B cell (primary cell): Measurements from ENCODE around the gene BRF1. TPM values are rescaled to one million over a fixed set of nuclear protein-coding genes. Genes with fewer than 3 reads are reported as not detected.

Experiments used
- ATAC-seq: fragments of 200-7000 bp; cut with Tn5 transposase; one replicate; pipeline ENCODE4 v1.10.0; 2021; ENCODE audit warnings: low read depth, mild to moderate bottlenecking, moderate number of reproducible peaks, moderate library complexity
- CTCF ChIA-PET: fragments of 350-600 bp; sonication (Branson Sonifier 250); formaldehyde crosslinking; loops from one replicate; lab custom pipeline; 2021; ENCODE audit warnings: antibody characterized with exemption, inconsistent platforms; lab: Charles Lee
- POLR2A ChIA-PET: fragments of 350-600 bp; sonication (Branson Sonifier 250); formaldehyde crosslinking; loops from one replicate; lab custom pipeline; 2021; ENCODE audit warnings: antibody characterized with exemption; lab: Charles Lee
- DNase-seq: peaks from one replicate; pipeline ENCODE4 v3.0.0; 2013
- H2AFZ ChIP-seq: 2 replicates; pipeline ENCODE4 v1.6.1; 2012; ENCODE audit warnings: mild to moderate bottlenecking, low read depth, low read length; ENCODE audit not compliant: insufficient read depth, poor library complexity, severe bottlenecking
- H3K27ac ChIP-seq, 2 donors: 1 replicate in 1 of 2; 2 replicates in 1 of 2; pipeline ENCODE4 v1.5.1; 2012 to 2013; ENCODE audit warnings: low read length in 2 of 2, mild to moderate bottlenecking in 2 of 2, moderate library complexity in 1 of 2
- H3K27me3 ChIP-seq, 4 experiments: fragments of 200-600 bp in 1 of 4; sonication (generic) in 1 of 4; replicated peaks in 1 of 4; 1 replicate in 2 of 4; 2 replicates in 2 of 4; pipeline versions ENCODE4 v1.6.1 to v1.7.0; 2013 to 2016; ENCODE audit warnings: low read length in 3 of 4, mild to moderate bottlenecking in 2 of 4, mixed read lengths in 1 of 4, moderate library complexity in 1 of 4; ENCODE audit not compliant: insufficient read depth in 4 of 4, control insufficient read depth in 3 of 4; ENCODE audit errors: control extremely low read depth in 1 of 4
- H3K36me3 ChIP-seq, 2 experiments: replicated peaks in 1 of 2; 1 replicate in 1 of 2; 2 replicates in 1 of 2; pipeline versions ENCODE4 v1.6.1 to v1.7.1; 2013; ENCODE audit warnings: low read length in 1 of 2; ENCODE audit not compliant: insufficient read depth in 2 of 2, control insufficient read depth in 1 of 2; ENCODE audit errors: control extremely low read depth in 1 of 2, extremely low read depth in 1 of 2
- H3K4me1 ChIP-seq, 2 donors: fragments of 200-600 bp in 1 of 2; sonication (generic) in 1 of 2; 1 replicate in 1 of 2; 2 replicates in 1 of 2; pipeline versions ENCODE4 v1.5.1 to v1.6.1; 2013 to 2017; ENCODE audit warnings: low read length in 2 of 2; ENCODE audit not compliant: control insufficient read depth in 2 of 2, insufficient read depth in 2 of 2
- H3K4me2 ChIP-seq: replicated peaks from 2 replicates; pipeline ENCODE3; 2012; ENCODE audit warnings: mild to moderate bottlenecking, low read depth, low read length; ENCODE audit not compliant: poor library complexity, severe bottlenecking
- H3K4me3 ChIP-seq, 5 experiments: fragments of 200-600 bp in 1 of 5; sonication (generic) in 1 of 5; 1 replicate in 3 of 5; 2 replicates in 2 of 5; pipeline versions ENCODE4 v1.5.1 to v1.7.0; 2011 to 2016; ENCODE audit warnings: low read length in 4 of 5, mild to moderate bottlenecking in 4 of 5, low read depth in 2 of 5, control low read depth in 1 of 5, moderate library complexity in 1 of 5; ENCODE audit not compliant: insufficient read depth in 1 of 5; ENCODE audit errors: control extremely low read depth in 1 of 5, extremely low read depth in 1 of 5
- H3K79me2 ChIP-seq: fragments of 200-600 bp; sonication (generic); one replicate; pipeline ENCODE4 v1.6.0; 2016; ENCODE audit warnings: low read length; ENCODE audit not compliant: control insufficient read depth, insufficient read depth
- H3K9ac ChIP-seq: fragments of 200-600 bp; sonication (generic); 2 replicates; pipeline ENCODE4 v1.6.1; 2017; ENCODE audit warnings: mild to moderate bottlenecking, low read length, moderate library complexity
- H3K9me3 ChIP-seq, 3 donors: one replicate each; pipeline versions ENCODE4 v1.6.1 to v1.7.1; 2013; ENCODE audit warnings: low read length in 2 of 3; ENCODE audit not compliant: control insufficient read depth in 2 of 3, insufficient read depth in 1 of 3; ENCODE audit errors: control extremely low read depth in 1 of 3
- H4K20me1 ChIP-seq: 2 replicates; pipeline ENCODE4 v1.6.0; 2012; ENCODE audit warnings: mild to moderate bottlenecking, low read length; ENCODE audit not compliant: insufficient read depth, control insufficient read depth, poor library complexity, severe bottlenecking
- H3K27ac Mint-ChIP-seq: one replicate; pipeline ENCODE4 v1.8.0; 2021; ENCODE audit warnings: mixed read lengths
- H3K27me3 Mint-ChIP-seq: one replicate; pipeline ENCODE4 v1.8.0; 2021; ENCODE audit warnings: mixed read lengths
- H3K4me1 Mint-ChIP-seq: one replicate; pipeline ENCODE4 v1.8.0; 2021; ENCODE audit warnings: mixed read lengths
- H3K4me3 Mint-ChIP-seq: one replicate; pipeline ENCODE4 v1.8.0; 2021; ENCODE audit warnings: mixed read lengths
- H3K9me3 Mint-ChIP-seq: one replicate; pipeline ENCODE4 v1.8.0; 2022; ENCODE audit warnings: mixed read lengths; ENCODE audit not compliant: insufficient read depth
- EZH2 ChIP-seq: IDR thresholded peaks from 2 replicates; pipeline ENCODE4 v1.6.1; 2012; ENCODE audit warnings: borderline replicate concordance, low read depth, mild to moderate bottlenecking, moderate library complexity, low read length; ENCODE audit not compliant: insufficient read depth, poor library complexity, severe bottlenecking
- WGBS: methylation state at CpG from one replicate; pipeline ENCODE4 v1.1.5; 2013; ENCODE audit warnings: missing lambda C conversion rate; ENCODE audit not compliant: insufficient coverage; 5-methylcytosine and 5-hydroxymethylcytosine counted together
- intact Hi-C: fragments of 100-400 bp; cut with micrococcal nuclease; formaldehyde crosslinking; loops from one replicate; pipeline ENCODE4 v1.10.0; 2022
- polyA plus RNA-seq: library from polyadenylated mRNA; depleted of rRNA; stranded (reverse); fragments of >200 nt; gene quantifications from 2 replicates; pipeline ENCODE4 v1.2.3, GENCODE V29; 2012
- total RNA-seq, 2 donors: library from RNA; stranded (reverse); fragments of 120-200 nt in 1 of 2; gene quantifications; 1 replicate in 1 of 2; 2 replicates in 1 of 2; pipeline versions ENCODE4 v1.2.3 to v1.2.4, GENCODE V29; 2013 to 2022
- TF ChIP-seq, protein P1 (sequence below): fragments of 200-600 bp; IDR thresholded peaks from one replicate; pipeline ENCODE4 v1.8.0; 2022; ENCODE audit warnings: antibody characterized with exemption, mild to moderate bottlenecking

Gene BRF1
- total and polyA plus RNA-seq, 2 donors (not counting 1 experiment from before 2014, with no cell fraction given), result 24.5 to 55.8 TPM

DNA sequence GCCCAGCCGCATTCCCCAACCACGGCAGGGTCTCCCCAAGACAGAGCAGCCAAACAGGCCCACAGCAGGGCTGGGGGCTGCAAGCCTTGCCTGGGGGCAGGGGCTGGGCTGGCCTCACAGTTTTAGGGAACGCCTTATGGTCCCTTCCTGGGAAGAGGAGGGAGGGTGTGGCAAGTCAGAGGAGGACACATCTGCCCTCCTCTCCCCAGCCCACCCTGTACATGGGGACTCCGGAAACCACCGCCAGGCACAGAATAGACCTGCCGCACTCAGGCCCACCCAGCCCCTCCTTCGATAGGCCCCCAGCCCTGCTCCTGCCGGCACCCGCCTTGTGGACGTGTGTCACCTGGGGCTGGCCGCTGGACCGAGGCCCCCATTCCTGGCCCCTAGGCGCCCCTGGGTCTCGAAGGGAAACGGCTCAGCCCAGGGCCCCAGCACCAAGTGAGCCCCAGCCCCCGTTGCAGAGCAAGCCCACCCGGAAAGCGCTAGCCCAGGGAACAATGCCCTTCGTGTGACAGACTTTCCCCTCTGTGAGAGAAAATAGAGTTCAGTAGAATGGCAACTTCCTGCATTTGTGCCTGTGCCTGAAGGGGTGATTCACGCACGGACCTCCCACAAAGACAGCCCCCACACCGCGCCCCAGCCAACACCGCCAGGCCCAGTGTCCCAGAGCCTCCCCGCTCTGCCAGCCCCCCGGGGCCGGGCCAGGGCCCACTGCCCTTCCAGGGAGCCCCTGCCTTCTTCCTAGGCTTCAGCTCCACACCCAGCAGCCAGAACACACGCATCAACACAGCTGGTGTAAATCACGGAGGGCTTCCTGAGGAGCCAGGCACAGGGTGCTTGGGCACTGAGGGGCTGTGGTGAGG, 107.7 kb downstream of the BRF1 start:
- Mint-ChIP-seq H3K9me3 (no peaks in the 10 kb centered on the region), H3K27ac (no peak overlapping the region), H3K27me3 (peaks cover 33% of the 10 kb centered on the region), H3K4me1 (peaks cover 30% of the 10 kb centered on the region), H3K4me3 (peak overlapping the region; percentile 72)
- Histone ChIP-seq H3K79me2 (no peaks in the 10 kb centered on the region), H3K9ac (peak overlapping the region; percentile 23), H3K4me1 (peaks cover 43 to 47% of the 10 kb centered on the region in 2 donors), H3K27ac (no peak overlapping the region), H3K36me3 (no peaks in the 10 kb centered on the region), H3K27me3 (peaks cover 0 to 55% (median 24%) of the 10 kb centered on the region in 4 experiments), H3K4me3 (peak overlapping the region in 2 of 5 experiments; percentile 9 to 18), H2AFZ (peak overlapping the region; percentile 58), H3K9me3 (peaks cover 0 to 23% (median 0%) of the 10 kb centered on the region in 3 donors), H4K20me1 (no peaks in the 10 kb centered on the region), H3K4me2 (peak overlapping the region; percentile 75)
- peak; percentile 22 for ATAC-seq
- CTCF ChIA-PET, result interaction anchor here (1.2 kb wide), 1 partner anchor 12 kb away, joined by 5 read pairs; no protein-coding TSS in a partner anchor
- TF ChIP-seq EZH2, result no peak
- TF ChIP-seq, protein P1, sequence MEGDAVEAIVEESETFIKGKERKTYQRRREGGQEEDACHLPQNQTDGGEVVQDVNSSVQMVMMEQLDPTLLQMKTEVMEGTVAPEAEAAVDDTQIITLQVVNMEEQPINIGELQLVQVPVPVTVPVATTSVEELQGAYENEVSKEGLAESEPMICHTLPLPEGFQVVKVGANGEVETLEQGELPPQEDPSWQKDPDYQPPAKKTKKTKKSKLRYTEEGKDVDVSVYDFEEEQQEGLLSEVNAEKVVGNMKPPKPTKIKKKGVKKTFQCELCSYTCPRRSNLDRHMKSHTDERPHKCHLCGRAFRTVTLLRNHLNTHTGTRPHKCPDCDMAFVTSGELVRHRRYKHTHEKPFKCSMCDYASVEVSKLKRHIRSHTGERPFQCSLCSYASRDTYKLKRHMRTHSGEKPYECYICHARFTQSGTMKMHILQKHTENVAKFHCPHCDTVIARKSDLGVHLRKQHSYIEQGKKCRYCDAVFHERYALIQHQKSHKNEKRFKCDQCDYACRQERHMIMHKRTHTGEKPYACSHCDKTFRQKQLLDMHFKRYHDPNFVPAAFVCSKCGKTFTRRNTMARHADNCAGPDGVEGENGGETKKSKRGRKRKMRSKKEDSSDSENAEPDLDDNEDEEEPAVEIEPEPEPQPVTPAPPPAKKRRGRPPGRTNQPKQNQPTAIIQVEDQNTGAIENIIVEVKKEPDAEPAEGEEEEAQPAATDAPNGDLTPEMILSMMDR, result no peak
- peak; percentile 39 for DNase-seq
- 5% methylated on average over 26 of the region's 29 CpGs for WGBS
- intact Hi-C loops, result no loop called here
- POLR2A ChIA-PET, result no interaction called here

DNA sequence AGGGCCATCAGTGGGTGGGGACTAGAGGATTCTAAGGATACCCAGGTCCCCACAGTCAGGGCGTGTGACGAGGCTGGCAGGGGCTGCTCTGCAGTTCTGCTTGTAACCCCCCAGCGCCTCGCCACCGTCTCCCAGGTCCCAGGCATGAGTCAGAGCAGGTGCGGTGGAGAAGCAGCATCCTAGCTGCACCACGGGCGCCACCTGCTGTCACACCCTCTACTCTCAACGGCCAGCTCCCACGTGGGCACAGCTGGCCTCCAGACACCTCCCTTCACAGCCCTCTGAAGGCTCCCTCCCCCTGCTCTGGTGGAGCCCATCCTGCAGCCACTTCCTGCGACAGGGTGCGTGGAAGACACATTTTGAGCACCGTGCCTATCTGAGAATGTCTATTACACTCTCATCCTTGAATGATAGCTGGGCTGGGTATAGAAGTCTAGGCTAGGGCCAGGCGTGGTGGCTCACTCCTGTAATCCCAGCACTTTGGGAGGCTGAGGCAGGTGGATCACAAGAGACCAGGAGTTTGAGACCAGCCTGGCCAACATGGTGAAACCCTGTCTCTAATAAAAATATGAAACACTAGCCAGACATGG, 112.8 kb downstream of the BRF1 start:
- POLR2A ChIA-PET, result no interaction called here
- Histone ChIP-seq H3K4me2 (no peak overlapping the region), H3K27ac (no peak overlapping the region), H3K79me2 (no peaks in the 10 kb centered on the region), H3K27me3 (peaks cover 0 to 11% (median 1%) of the 10 kb centered on the region in 4 experiments), H3K9me3 (peaks cover 0 to 19% (median 0%) of the 10 kb centered on the region in 3 donors), H3K36me3 (no peaks in the 10 kb centered on the region), H3K9ac (no peak overlapping the region), H3K4me1 (peaks cover 4 to 5% of the 10 kb centered on the region in 2 donors), H3K4me3 (no peak overlapping the region), H2AFZ (no peak overlapping the region), H4K20me1 (no peaks in the 10 kb centered on the region)
- WGBS, result 69% methylated on average over 11 of the region's 14 CpGs
- Mint-ChIP-seq H3K4me3 (no peak overlapping the region), H3K27ac (no peak overlapping the region), H3K9me3 (no peaks in the 10 kb centered on the region), H3K4me1 (no peaks in the 10 kb centered on the region), H3K27me3 (peaks cover 17% of the 10 kb centered on the region)
- no peak for DNase-seq
- no peak for TF ChIP-seq EZH2
- TF ChIP-seq, protein P1, result no peak
- no peak for ATAC-seq
- intact Hi-C loops, result no loop called here
- CTCF ChIA-PET, result no interaction called here
